Gastroesophageal sphincter (tissue), 3 donors: ENCODE measurements around the gene CCNYL1.
"Not testable (repeated sequence)": the region's sequence is repeated elsewhere in the genome, so short reads cannot be mapped to it uniquely, and the experiment has no call there.

Experiments
- CTCF ChIP-seq, 4 experiments: fragments of 200-600 bp in 2 of 4; fragments of 450-650 bp in 2 of 4; sonication (generic) in 1 of 4; IDR thresholded peaks; one replicate each; pipeline ENCODE4 v1.5.1; 2017 to 2019; ENCODE audit warnings: antibody characterized with exemption in 4 of 4, mild to moderate bottlenecking in 2 of 4, moderate library complexity in 2 of 4
- EP300 ChIP-seq: sonication (generic); formaldehyde crosslinking; IDR thresholded peaks from one replicate; pipeline ENCODE4 v1.6.1; 2017; ENCODE audit warnings: antibody characterized with exemption, mild to moderate bottlenecking
- POLR2A ChIP-seq, 2 donors: fragments of 450-650 bp; IDR thresholded peaks; one replicate each; pipeline ENCODE4 v1.6.1; 2017; ENCODE audit warnings: antibody characterized with exemption in 2 of 2, mild to moderate bottlenecking in 2 of 2, moderate library complexity in 1 of 2

- TF ChIP-seq POLR2A (IDR thresholded peaks at IDR 0.05); EP300; CTCF (IDR thresholded peaks at IDR 0.05): not testable (repeated sequence)
Measured at GRCh38 chr2:207735513-207735859, 24.0 kb downstream of the CCNYL1 start.
